ENCODE results near the gene DEGS1. TPM values are rescaled to one million over a fixed set of nuclear protein-coding genes. Genes with fewer than 3 reads are reported as not detected.

The DEGS1 gene
- total RNA-seq, result 44.1 TPM
- 64.1 TPM for polyA plus RNA-seq
- long read RNA-seq, donor 1, partial matches to known transcripts, result 0 of 2 reads
- long read RNA-seq, donor 1, other reads (novel, unspliced or antisense), result 0 of 2 reads
- long read RNA-seq, donor 2, transcript DEGS1-201 (3 exons, 2,101 nt), result major isoform, 40 of 64 reads
- long read RNA-seq, donor 2, partial matches to known transcripts, result 24 of 64 reads
- long read RNA-seq, donor 2, other reads (novel, unspliced or antisense), result 0 of 64 reads
- long read RNA-seq, donor 3, transcript DEGS1-201 (3 exons, 2,101 nt), result major isoform, 41 of 49 reads
- long read RNA-seq, donor 3, partial matches to known transcripts, result 6 of 49 reads
- long read RNA-seq, donor 3, other reads (novel, unspliced or antisense), result 0 of 49 reads
- long read RNA-seq, donor 4, transcript DEGS1-201 (3 exons, 2,101 nt), result major isoform, 23 of 23 reads
- long read RNA-seq, donor 4, partial matches to known transcripts, result 0 of 23 reads
- long read RNA-seq, donor 4, other reads (novel, unspliced or antisense), result 0 of 23 reads
- long read RNA-seq, donor 5, transcript DEGS1-201 (3 exons, 2,101 nt), result major isoform, 33 of 33 reads
- long read RNA-seq, donor 5, partial matches to known transcripts, result 0 of 33 reads
- long read RNA-seq, donor 5, other reads (novel, unspliced or antisense), result 0 of 33 reads
- long read RNA-seq, donor 6, transcript DEGS1-201 (3 exons, 2,101 nt), result major isoform, 27 of 27 reads
- long read RNA-seq, donor 6, partial matches to known transcripts, result 0 of 27 reads
- long read RNA-seq, donor 6, other reads (novel, unspliced or antisense), result 0 of 27 reads
- long read RNA-seq, donor 7, transcript DEGS1-201 (3 exons, 2,101 nt), result major isoform, 35 of 96 reads
- long read RNA-seq, donor 7, partial matches to known transcripts, result 60 of 96 reads
- long read RNA-seq, donor 7, other reads (novel, unspliced or antisense), result 0 of 96 reads
- long read RNA-seq, donor 8, transcript DEGS1-201 (3 exons, 2,101 nt), result major isoform, 14 of 14 reads
- long read RNA-seq, donor 8, partial matches to known transcripts, result 0 of 14 reads
- long read RNA-seq, donor 8, other reads (novel, unspliced or antisense), result 0 of 14 reads
- long read RNA-seq, donor 9, transcript DEGS1-201 (3 exons, 2,101 nt), result major isoform, 14 of 16 reads
- long read RNA-seq, donor 9, partial matches to known transcripts, result 0 of 16 reads
- long read RNA-seq, donor 9, other reads (novel, unspliced or antisense), result 0 of 16 reads
- long read RNA-seq, donor 10, transcript DEGS1-201 (3 exons, 2,101 nt), result major isoform, 23 of 23 reads
- long read RNA-seq, donor 10, partial matches to known transcripts, result 0 of 23 reads
- long read RNA-seq, donor 10, other reads (novel, unspliced or antisense), result 0 of 23 reads

GRCh38 chr1:224182866-224183590, at the start of gene DEGS1:
DEGS1 (plus strand) TSS chr1:224183240; CDS start chr1:224183337, 97 bp downstream.
- H3K36me3 ChIP-seq (ENCODE audit: control insufficient read depth in 2 of 2, insufficient read depth in 2 of 2, low read length in 1 of 2), result peaks cover 0 to 4% of the 10 kb centered on the region in 2 donors
- H3K4me1 ChIP-seq (ENCODE audit: control insufficient read depth in 2 of 2, insufficient read depth in 2 of 2, low read length in 2 of 2), result peaks cover 18 to 30% of the 10 kb centered on the region in 2 donors
- peak within 1 kb of the TSS; percentile 91 to 93 for H3K27ac ChIP-seq (ENCODE audit: low read depth in 1 of 2, low read length in 1 of 2)
- H3K9me3 ChIP-seq (ENCODE audit: control insufficient read depth in 2 of 2, insufficient read depth in 1 of 2, low read length in 1 of 2), result no peaks in the 10 kb centered on the region
- H3K4me3 ChIP-seq (ENCODE audit: low read length in 2 of 2), result peak within 1 kb of the TSS; percentile 81 to 93
- WGBS, result under 1% methylated on average over 94 of the region's 94 CpGs
- no peaks in the 10 kb centered on the region for H3K27me3 ChIP-seq (ENCODE audit: control insufficient read depth in 2 of 2, insufficient read depth in 1 of 2, low read length in 1 of 2)
- peak in 7 of 9 donors; percentile 42 to 91 (median 79) for DNase-seq (ENCODE audit: low read depth in 6 of 9, low spot score in 9 of 9)

GRCh38 chr1:224133741-224134299, 49.2 kb upstream of the DEGS1 start:
- peaks cover 24 to 41% of the 10 kb centered on the region in 2 donors for H3K36me3 ChIP-seq (ENCODE audit: control insufficient read depth in 2 of 2, insufficient read depth in 2 of 2, low read length in 1 of 2)
- 90% methylated on average over 5 of the region's 5 CpGs for WGBS

GRCh38 chr1:224137518-224137917, 45.5 kb upstream of the DEGS1 start:
- H3K27ac ChIP-seq (ENCODE audit: low read depth in 1 of 2, low read length in 1 of 2), result no peak overlapping the region
- H3K27me3 ChIP-seq (ENCODE audit: control insufficient read depth in 2 of 2, insufficient read depth in 1 of 2, low read length in 1 of 2), result no peaks in the 10 kb centered on the region
- no peaks in the 10 kb centered on the region for H3K4me1 ChIP-seq (ENCODE audit: control insufficient read depth in 2 of 2, insufficient read depth in 2 of 2, low read length in 2 of 2)
- H3K4me3 ChIP-seq (ENCODE audit: low read length in 2 of 2), result no peak overlapping the region
- peaks cover 9 to 24% of the 10 kb centered on the region in 2 donors for H3K36me3 ChIP-seq (ENCODE audit: control insufficient read depth in 2 of 2, insufficient read depth in 2 of 2, low read length in 1 of 2)
- no peaks in the 10 kb centered on the region for H3K9me3 ChIP-seq (ENCODE audit: control insufficient read depth in 2 of 2, insufficient read depth in 1 of 2, low read length in 1 of 2)
- no peak for DNase-seq (ENCODE audit: low read depth in 6 of 9, low spot score in 9 of 9)

More at GRCh38 chr1:224133741-224134299, 49.2 kb upstream of the DEGS1 start:
- no peak overlapping the region for H3K27ac ChIP-seq (ENCODE audit: low read depth in 1 of 2, low read length in 1 of 2)
- no peak overlapping the region for H3K4me3 ChIP-seq (ENCODE audit: low read length in 2 of 2)
- H3K27me3 ChIP-seq (ENCODE audit: control insufficient read depth in 2 of 2, insufficient read depth in 1 of 2, low read length in 1 of 2), result no peaks in the 10 kb centered on the region
- no peaks in the 10 kb centered on the region for H3K4me1 ChIP-seq (ENCODE audit: control insufficient read depth in 2 of 2, insufficient read depth in 2 of 2, low read length in 2 of 2)
- no peak for DNase-seq (ENCODE audit: low read depth in 6 of 9, low spot score in 9 of 9)
- no peaks in the 10 kb centered on the region for H3K9me3 ChIP-seq (ENCODE audit: control insufficient read depth in 2 of 2, insufficient read depth in 1 of 2, low read length in 1 of 2)

- Histone ChIP-seq H3K36me3 (ENCODE audit: control insufficient read depth in 2 of 2, insufficient read depth in 2 of 2, low read length in 1 of 2) (peaks cover 7 to 19% of the 10 kb centered on the region in 2 donors), H3K4me3 (ENCODE audit: low read length in 2 of 2) (no peak overlapping the region), H3K4me1 (ENCODE audit: control insufficient read depth in 2 of 2, insufficient read depth in 2 of 2, low read length in 2 of 2) (no peaks in the 10 kb centered on the region), H3K27me3 (ENCODE audit: control insufficient read depth in 2 of 2, insufficient read depth in 1 of 2, low read length in 1 of 2) (no peaks in the 10 kb centered on the region), H3K27ac (ENCODE audit: low read depth in 1 of 2, low read length in 1 of 2) (no peak overlapping the region), H3K9me3 (ENCODE audit: control insufficient read depth in 2 of 2, insufficient read depth in 1 of 2, low read length in 1 of 2) (no peaks in the 10 kb centered on the region)
- 82% methylated on average over 3 of the region's 3 CpGs for WGBS
- DNase-seq (ENCODE audit: low read depth in 6 of 9, low spot score in 9 of 9), result no peak
Observed at GRCh38 chr1:224138198-224138597, 44.8 kb upstream of the DEGS1 start.

- Histone ChIP-seq H3K27ac (ENCODE audit: low read depth in 1 of 2, low read length in 1 of 2) (no peak overlapping the region), H3K27me3 (ENCODE audit: control insufficient read depth in 2 of 2, insufficient read depth in 1 of 2, low read length in 1 of 2) (no peaks in the 10 kb centered on the region), H3K36me3 (ENCODE audit: control insufficient read depth in 2 of 2, insufficient read depth in 2 of 2, low read length in 1 of 2) (peaks cover 10 to 18% of the 10 kb centered on the region in 2 donors), H3K4me1 (ENCODE audit: control insufficient read depth in 2 of 2, insufficient read depth in 2 of 2, low read length in 2 of 2) (no peaks in the 10 kb centered on the region), H3K9me3 (ENCODE audit: control insufficient read depth in 2 of 2, insufficient read depth in 1 of 2, low read length in 1 of 2) (no peaks in the 10 kb centered on the region), H3K4me3 (ENCODE audit: low read length in 2 of 2) (no peak overlapping the region)
- WGBS, result 98% methylated on average over 3 of the region's 3 CpGs
- DNase-seq (ENCODE audit: low read depth in 6 of 9, low spot score in 9 of 9), result no peak
Observed at GRCh38 chr1:224141693-224142092, 41.3 kb upstream of the DEGS1 start.

- Histone ChIP-seq H3K27ac (ENCODE audit: low read depth in 1 of 2, low read length in 1 of 2) (no peak overlapping the region), H3K9me3 (ENCODE audit: control insufficient read depth in 2 of 2, insufficient read depth in 1 of 2, low read length in 1 of 2) (no peaks in the 10 kb centered on the region), H3K4me3 (ENCODE audit: low read length in 2 of 2) (no peak overlapping the region), H3K4me1 (ENCODE audit: control insufficient read depth in 2 of 2, insufficient read depth in 2 of 2, low read length in 2 of 2) (no peaks in the 10 kb centered on the region), H3K27me3 (ENCODE audit: control insufficient read depth in 2 of 2, insufficient read depth in 1 of 2, low read length in 1 of 2) (no peaks in the 10 kb centered on the region), H3K36me3 (ENCODE audit: control insufficient read depth in 2 of 2, insufficient read depth in 2 of 2, low read length in 1 of 2) (peaks cover 7 to 9% of the 10 kb centered on the region in 2 donors)
- 92% methylated on average over 1 of the region's 1 CpG for WGBS
- no peak for DNase-seq (ENCODE audit: low read depth in 6 of 9, low spot score in 9 of 9)
Observed at GRCh38 chr1:224149709-224150108, 33.3 kb upstream of the DEGS1 start.

GRCh38 chr1:224151117-224151516, 31.9 kb upstream of the DEGS1 start:
- no peak overlapping the region for H3K4me3 ChIP-seq (ENCODE audit: low read length in 2 of 2)
- H3K4me1 ChIP-seq (ENCODE audit: control insufficient read depth in 2 of 2, insufficient read depth in 2 of 2, low read length in 2 of 2), result no peaks in the 10 kb centered on the region
- 74% methylated on average over 3 of the region's 3 CpGs for whole genome bisulfite sequencing
- no peak for DNase-seq (ENCODE audit: low read depth in 6 of 9, low spot score in 9 of 9)
- H3K27ac ChIP-seq (ENCODE audit: low read depth in 1 of 2, low read length in 1 of 2), result no peak overlapping the region
- no peaks in the 10 kb centered on the region for H3K27me3 ChIP-seq (ENCODE audit: control insufficient read depth in 2 of 2, insufficient read depth in 1 of 2, low read length in 1 of 2)
- H3K9me3 ChIP-seq (ENCODE audit: control insufficient read depth in 2 of 2, insufficient read depth in 1 of 2, low read length in 1 of 2), result no peaks in the 10 kb centered on the region
- H3K36me3 ChIP-seq (ENCODE audit: control insufficient read depth in 2 of 2, insufficient read depth in 2 of 2, low read length in 1 of 2), result peaks cover 4 to 18% of the 10 kb centered on the region in 2 donors

GRCh38 chr1:224157316-224157715, 25.7 kb upstream of the DEGS1 start:
- H3K4me1 ChIP-seq (ENCODE audit: control insufficient read depth in 2 of 2, insufficient read depth in 2 of 2, low read length in 2 of 2), result no peaks in the 10 kb centered on the region
- peaks cover 16 to 35% of the 10 kb centered on the region in 2 donors for H3K36me3 ChIP-seq (ENCODE audit: control insufficient read depth in 2 of 2, insufficient read depth in 2 of 2, low read length in 1 of 2)
- DNase-seq (ENCODE audit: low read depth in 6 of 9, low spot score in 9 of 9), result no peak
- WGBS, result 98% methylated on average over 11 of the region's 11 CpGs
- H3K4me3 ChIP-seq (ENCODE audit: low read length in 2 of 2), result no peak overlapping the region
- no peaks in the 10 kb centered on the region for H3K27me3 ChIP-seq (ENCODE audit: control insufficient read depth in 2 of 2, insufficient read depth in 1 of 2, low read length in 1 of 2)
- no peaks in the 10 kb centered on the region for H3K9me3 ChIP-seq (ENCODE audit: control insufficient read depth in 2 of 2, insufficient read depth in 1 of 2, low read length in 1 of 2)
- no peak overlapping the region for H3K27ac ChIP-seq (ENCODE audit: low read depth in 1 of 2, low read length in 1 of 2)

All from thymus (tissue), 14 donors.